ENCODE measurements around the gene ENTHD1.
"Not testable (repeated sequence)": the region's sequence is repeated elsewhere in the genome, so short reads cannot be mapped to it uniquely, and the experiment has no call there.

The ENTHD1 gene

GRCh38 chr22:39896313-39896996, 2.9 kb upstream of the ENTHD1 start:
- DNase-seq = no peak

- no peak for DNase-seq
Measured at GRCh38 chr22:39895682-39896081, 2.1 kb upstream of the ENTHD1 start.

GRCh38 chr22:39894554-39895092, 1.1 kb upstream of the ENTHD1 start:
- no peak for DNase-seq

- DNase-seq = not testable (repeated sequence)
Measured at GRCh38 chr22:39889924-39890323, 3.6 kb downstream of the ENTHD1 start.

- no peak for DNase-seq
Measured at GRCh38 chr22:39883057-39883456, 10.5 kb downstream of the ENTHD1 start.

GRCh38 chr22:39880722-39881121, 12.8 kb downstream of the ENTHD1 start:
- no peak for DNase-seq

- no peak for DNase-seq
Measured at GRCh38 chr22:39877079-39877845, 16.3 kb downstream of the ENTHD1 start.

- not testable (repeated sequence) for DNase-seq
Measured at GRCh38 chr22:39875176-39875885, 18.2 kb downstream of the ENTHD1 start.

- DNase-seq = no peak
Measured at GRCh38 chr22:39873965-39874364, 19.6 kb downstream of the ENTHD1 start.

GRCh38 chr22:39872548-39872947, 21.0 kb downstream of the ENTHD1 start:
- no peak for DNase-seq

- DNase-seq = no peak
Measured at GRCh38 chr22:39871008-39871798, 22.4 kb downstream of the ENTHD1 start.

- not testable (repeated sequence) for DNase-seq
Measured at GRCh38 chr22:39869797-39870196, 23.8 kb downstream of the ENTHD1 start.

- DNase-seq = no peak
Measured at GRCh38 chr22:39868741-39869140, 24.8 kb downstream of the ENTHD1 start.

GRCh38 chr22:39859903-39860588, 33.5 kb downstream of the ENTHD1 start:
- DNase-seq = no peak

- no peak for DNase-seq
Measured at GRCh38 chr22:39856588-39856987, 37.0 kb downstream of the ENTHD1 start.

- DNase-seq = no peak
Measured at GRCh38 chr22:39852799-39853198, 40.8 kb downstream of the ENTHD1 start.

GRCh38 chr22:39851606-39852315, 41.8 kb downstream of the ENTHD1 start:
- DNase-seq = no peak

GRCh38 chr22:39847477-39847876, 46.1 kb downstream of the ENTHD1 start:
- no peak for DNase-seq

GRCh38 chr22:39846539-39846938, 47.0 kb downstream of the ENTHD1 start:
- not testable (repeated sequence) for DNase-seq

GRCh38 chr22:39845529-39845928, 48.0 kb downstream of the ENTHD1 start:
- no peak for DNase-seq

GRCh38 chr22:39839917-39840510, 53.5 kb downstream of the ENTHD1 start:
- no peak for DNase-seq

Measured in NCI-H146 (cell line).